ENCODE measurements around the gene BCL11A. TPM values are rescaled to one million over a fixed set of nuclear protein-coding genes. Genes with fewer than 3 reads are reported as not detected.

Gene BCL11A
- total RNA-seq, 1 donor from 2014 or later: 4.4 TPM

- peak overlapping the region; percentile 85 for H3K4me3 ChIP-seq (ENCODE audit: low read depth, low read length)
- DNase-seq (ENCODE audit: low read depth): no peak
- no peak for TF ChIP-seq CTCF (conservative IDR thresholded peaks at IDR 0.05; ENCODE audit: low read depth, low read length)
Observed at GRCh38 chr2:60551240-60552077, 2.0 kb downstream of the BCL11A start.

GRCh38 chr2:60550984-60551239 lies 2.5 kb downstream of the BCL11A start:
- DNase-seq (ENCODE audit: low read depth): no peak
- no peak for TF ChIP-seq CTCF (conservative IDR thresholded peaks at IDR 0.05; ENCODE audit: low read depth, low read length)
- H3K4me3 ChIP-seq (ENCODE audit: low read depth, low read length): peak overlapping the region; percentile 85

- DNase-seq (ENCODE audit: low read depth): no peak
- TF ChIP-seq CTCF (conservative IDR thresholded peaks at IDR 0.05; ENCODE audit: low read depth, low read length): peak; percentile 77
- H3K4me3 ChIP-seq (ENCODE audit: low read depth, low read length): peak overlapping the region; percentile 85
Observed at GRCh38 chr2:60550178-60550983, 3.1 kb downstream of the BCL11A start.

GRCh38 chr2:60549928-60550177 lies 3.6 kb downstream of the BCL11A start:
- peak overlapping the region; percentile 85 for H3K4me3 ChIP-seq (ENCODE audit: low read depth, low read length)
- DNase-seq (ENCODE audit: low read depth): no peak
- no peak for TF ChIP-seq CTCF (conservative IDR thresholded peaks at IDR 0.05; ENCODE audit: low read depth, low read length)

GRCh38 chr2:60549238-60549927 lies 4.1 kb downstream of the BCL11A start:
- TF ChIP-seq CTCF (conservative IDR thresholded peaks at IDR 0.05; ENCODE audit: low read depth, low read length): no peak
- DNase-seq (ENCODE audit: low read depth): no peak
- peak overlapping the region; percentile 85 for H3K4me3 ChIP-seq (ENCODE audit: low read depth, low read length)

- peak overlapping the region; percentile 85 for H3K4me3 ChIP-seq (ENCODE audit: low read depth, low read length)
- no peak for TF ChIP-seq CTCF (conservative IDR thresholded peaks at IDR 0.05; ENCODE audit: low read depth, low read length)
- no peak for DNase-seq (ENCODE audit: low read depth)
Observed at GRCh38 chr2:60548845-60549237, 4.6 kb downstream of the BCL11A start.

Data from epithelial cell of proximal tubule (primary cell).